ENCODE results near the gene ZCCHC24. TPM values are rescaled to one million over a fixed set of nuclear protein-coding genes. Genes with fewer than 3 reads are reported as not detected.

ZCCHC24 gene
- total RNA-seq, 4 donors from 2014 or later = 37.6 to 75.7 (median 48.7) TPM

- TF ChIP-seq CTCF (IDR thresholded peaks at IDR 0.05; ENCODE audit: low read depth) = no peak
Measured at GRCh38 chr10:79335094-79335469, 110.3 kb downstream of the ZCCHC24 start.

DNA sequence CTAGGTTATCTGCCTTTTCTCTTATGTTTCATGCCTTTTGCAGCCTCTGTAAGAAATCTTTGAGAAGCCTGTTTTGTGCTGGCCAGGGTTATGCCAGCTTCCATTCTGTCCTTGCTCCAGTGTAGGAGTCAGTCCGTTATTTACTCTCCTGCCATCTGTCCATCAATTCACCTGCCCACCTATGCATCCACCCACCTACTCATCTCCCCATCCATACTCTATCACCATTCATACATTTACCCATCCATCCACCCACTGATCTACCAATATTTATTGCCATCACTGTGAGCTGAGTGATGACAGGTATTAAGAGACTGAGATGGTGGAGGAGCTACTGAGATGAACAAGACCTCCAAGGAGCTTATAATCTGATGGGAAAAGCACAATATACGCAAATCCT lies 110.9 kb downstream of the ZCCHC24 start:
- TF ChIP-seq CTCF (IDR thresholded peaks at IDR 0.05; ENCODE audit: low read depth) = no peak

GRCh38 chr10:79333513-79333912 lies 111.9 kb downstream of the ZCCHC24 start:
- no peak for TF ChIP-seq CTCF (IDR thresholded peaks at IDR 0.05; ENCODE audit: low read depth)

Other genes starting within 250 kb of the ZCCHC24 start
- gene PPIF, start 98.2 kb downstream of the ZCCHC24 start, total RNA-seq = 10 to 100 TPM; 13.0 to 55.2 (median 29.8) TPM
- gene EIF5AL1, start 66.9 kb upstream of the ZCCHC24 start, total RNA-seq = under 1 TPM in 2 of 4 donors, not detected in 2; 0.17 to 0.19 TPM
- not detected for gene SFTPA2, start 114.8 kb upstream of the ZCCHC24 start, total RNA-seq
- not detected for gene SFTPA1, start 165.3 kb upstream of the ZCCHC24 start, total RNA-seq